ENCODE data around the gene NLRP11. TPM values are rescaled to one million over a fixed set of nuclear protein-coding genes. Genes with fewer than 3 reads are reported as not detected.

NLRP11 gene
- total RNA-seq (not detected), polyA plus RNA-seq (not detected)

- Histone ChIP-seq H3K27ac (ENCODE audit: low read depth) (no peak within 1 kb of the TSS), H3K4me3 (ENCODE audit: low read depth, low read length) (no peak within 1 kb of the TSS), H3K4me1 (ENCODE audit: insufficient read depth) (no peaks in the 10 kb centered on the region), H3K36me3 (ENCODE audit: insufficient read depth) (no peaks in the 10 kb centered on the region)
- WGBS = 89% methylated on average over 10 of the region's 10 CpGs
- DNase-seq (ENCODE audit: extremely low spot score) = no peak
Measured at GRCh38 chr19:55831846-55832245, at the start of gene NLRP11. Gene NLRP11, minus strand, starts transcription at chr19:55831999. Its CDS starts 13,825 bp downstream, at chr19:55818174.

- no peak overlapping the region for H3K27ac ChIP-seq (ENCODE audit: low read depth)
- no peaks in the 10 kb centered on the region for H3K36me3 ChIP-seq (ENCODE audit: insufficient read depth)
- no peak for DNase-seq (ENCODE audit: extremely low spot score)
- H3K4me3 ChIP-seq (ENCODE audit: low read depth, low read length) = no peak overlapping the region
- no peaks in the 10 kb centered on the region for H3K4me1 ChIP-seq (ENCODE audit: insufficient read depth)
- WGBS = 56% methylated on average over 3 of the region's 3 CpGs
Measured at GRCh38 chr19:55877211-55877610, 45.4 kb upstream of the NLRP11 start.

- Histone ChIP-seq H3K36me3 (ENCODE audit: insufficient read depth) (no peaks in the 10 kb centered on the region), H3K27ac (ENCODE audit: low read depth) (no peak overlapping the region), H3K4me3 (ENCODE audit: low read depth, low read length) (no peak overlapping the region), H3K4me1 (ENCODE audit: insufficient read depth) (no peaks in the 10 kb centered on the region)
- DNase-seq (ENCODE audit: extremely low spot score) = no peak
- WGBS = 85% methylated on average over 11 of the region's 11 CpGs
Measured at GRCh38 chr19:55870736-55871135, 38.9 kb upstream of the NLRP11 start.

DNA sequence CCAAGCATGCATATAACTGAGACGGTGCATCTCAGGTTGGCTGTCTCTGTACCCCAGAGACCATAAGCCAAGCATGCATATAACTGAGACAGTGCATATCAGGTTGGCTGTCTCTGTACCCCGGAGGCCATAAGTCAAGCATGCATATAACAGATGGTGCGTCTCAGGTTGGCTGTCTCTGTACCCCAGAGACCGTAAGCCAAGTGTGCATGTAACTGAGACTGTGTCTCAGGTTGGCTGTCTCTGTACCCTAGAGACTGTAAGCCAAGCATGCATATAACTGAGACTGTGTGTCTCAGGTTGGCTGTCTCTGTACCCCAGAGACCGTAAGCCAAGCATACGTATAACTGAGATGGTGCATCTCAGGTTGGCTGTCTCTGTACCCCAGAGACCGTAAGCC is 35.3 kb upstream of the NLRP11 start:
- no peak overlapping the region for H3K4me3 ChIP-seq (ENCODE audit: low read depth, low read length)
- H3K27ac ChIP-seq (ENCODE audit: low read depth) = no peak overlapping the region
- no peaks in the 10 kb centered on the region for H3K36me3 ChIP-seq (ENCODE audit: insufficient read depth)
- WGBS = 93% methylated on average over 7 of the region's 7 CpGs
- DNase-seq (ENCODE audit: extremely low spot score) = no peak
- no peaks in the 10 kb centered on the region for H3K4me1 ChIP-seq (ENCODE audit: insufficient read depth)

- no peak overlapping the region for H3K27ac ChIP-seq (ENCODE audit: low read depth)
- no peak overlapping the region for H3K4me3 ChIP-seq (ENCODE audit: low read depth, low read length)
- H3K4me1 ChIP-seq (ENCODE audit: insufficient read depth) = no peaks in the 10 kb centered on the region
- no peaks in the 10 kb centered on the region for H3K36me3 ChIP-seq (ENCODE audit: insufficient read depth)
- WGBS = 49% methylated on average over 3 of the region's 3 CpGs
- DNase-seq (ENCODE audit: extremely low spot score) = no peak
Measured at GRCh38 chr19:55866521-55866920, 34.7 kb upstream of the NLRP11 start.

GRCh38 chr19:55858969-55859368 is 27.2 kb upstream of the NLRP11 start:
- no peaks in the 10 kb centered on the region for H3K4me1 ChIP-seq (ENCODE audit: insufficient read depth)
- no peak for DNase-seq (ENCODE audit: extremely low spot score)
- no peak overlapping the region for H3K27ac ChIP-seq (ENCODE audit: low read depth)
- H3K4me3 ChIP-seq (ENCODE audit: low read depth, low read length) = no peak overlapping the region
- WGBS = 63% methylated on average over 5 of the region's 5 CpGs
- no peaks in the 10 kb centered on the region for H3K36me3 ChIP-seq (ENCODE audit: insufficient read depth)

DNA sequence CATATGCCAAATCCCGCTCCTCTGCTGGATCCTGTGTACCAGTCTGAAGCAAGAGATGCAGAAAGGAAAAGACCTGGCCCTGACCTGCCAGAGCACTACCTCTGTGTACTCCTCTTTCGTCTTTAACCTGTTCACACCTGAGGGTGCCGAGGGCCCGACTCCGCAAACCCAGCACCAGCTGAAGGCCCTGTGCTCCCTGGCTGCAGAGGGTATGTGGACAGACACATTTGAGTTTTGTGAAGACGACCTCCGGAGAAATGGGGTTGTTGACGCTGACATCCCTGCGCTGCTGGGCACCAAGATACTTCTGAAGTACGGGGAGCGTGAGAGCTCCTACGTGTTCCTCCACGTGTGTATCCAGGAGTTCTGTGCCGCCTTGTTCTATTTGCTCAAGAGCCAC is 26.6 kb upstream of the NLRP11 start:
- Histone ChIP-seq H3K4me1 (ENCODE audit: insufficient read depth) (no peaks in the 10 kb centered on the region), H3K36me3 (ENCODE audit: insufficient read depth) (no peaks in the 10 kb centered on the region), H3K27ac (ENCODE audit: low read depth) (no peak overlapping the region), H3K4me3 (ENCODE audit: low read depth, low read length) (no peak overlapping the region)
- 92% methylated on average over 14 of the region's 14 CpGs for WGBS
- no peak for DNase-seq (ENCODE audit: extremely low spot score)

- WGBS = 89% methylated on average over 23 of the region's 23 CpGs
- Histone ChIP-seq H3K4me3 (ENCODE audit: low read depth, low read length) (no peak overlapping the region), H3K4me1 (ENCODE audit: insufficient read depth) (no peaks in the 10 kb centered on the region), H3K27ac (ENCODE audit: low read depth) (no peak overlapping the region), H3K36me3 (ENCODE audit: insufficient read depth) (no peaks in the 10 kb centered on the region)
- DNase-seq (ENCODE audit: extremely low spot score) = no peak
Measured at GRCh38 chr19:55857974-55858373, 26.2 kb upstream of the NLRP11 start.

DNA sequence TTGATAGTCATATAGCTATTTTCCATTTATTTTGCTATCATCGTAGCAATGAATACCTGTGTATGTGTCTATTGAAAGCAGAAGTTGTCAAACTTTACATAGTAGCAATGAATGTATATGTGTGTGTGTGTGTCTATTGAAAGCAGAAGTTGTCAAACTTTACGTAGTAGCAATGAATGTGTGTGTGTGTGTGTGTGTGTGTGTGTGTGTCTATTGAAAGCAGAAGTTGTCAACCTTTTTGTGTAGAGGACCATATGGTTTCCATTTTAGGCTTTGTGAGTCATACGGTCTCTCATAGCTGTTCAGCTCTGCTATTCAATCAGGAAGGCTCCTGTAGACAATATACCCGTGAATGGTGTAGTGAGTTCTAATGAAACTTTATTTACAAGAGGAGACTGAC is 25.4 kb upstream of the NLRP11 start:
- H3K36me3 ChIP-seq (ENCODE audit: insufficient read depth) = no peaks in the 10 kb centered on the region
- H3K4me1 ChIP-seq (ENCODE audit: insufficient read depth) = no peaks in the 10 kb centered on the region
- no peak overlapping the region for H3K27ac ChIP-seq (ENCODE audit: low read depth)
- no peak overlapping the region for H3K4me3 ChIP-seq (ENCODE audit: low read depth, low read length)
- no peak for DNase-seq (ENCODE audit: extremely low spot score)
- 71% methylated on average over 4 of the region's 4 CpGs for WGBS

DNA sequence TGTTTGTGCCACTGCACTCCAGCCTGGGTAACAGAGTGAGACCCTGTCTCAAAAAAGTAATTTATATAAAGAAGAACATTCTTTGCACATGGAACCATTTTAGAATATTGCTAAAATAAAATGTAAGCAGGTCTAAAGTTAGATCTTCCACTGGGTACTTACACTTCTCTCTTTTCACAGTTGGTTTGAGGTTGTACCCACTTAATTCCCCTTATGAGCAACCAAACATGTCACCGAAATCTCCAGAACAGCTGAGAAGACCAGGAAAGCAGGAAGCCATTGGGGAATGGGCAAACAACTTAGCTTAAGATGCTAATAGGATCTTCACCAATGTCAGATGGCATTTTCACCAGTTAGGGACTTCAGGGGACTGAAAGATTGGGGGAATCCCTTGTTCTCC is 23.4 kb upstream of the NLRP11 start:
- Histone ChIP-seq H3K36me3 (ENCODE audit: insufficient read depth) (no peaks in the 10 kb centered on the region), H3K4me1 (ENCODE audit: insufficient read depth) (no peaks in the 10 kb centered on the region), H3K27ac (ENCODE audit: low read depth) (no peak overlapping the region), H3K4me3 (ENCODE audit: low read depth, low read length) (no peak overlapping the region)
- no peak for DNase-seq (ENCODE audit: extremely low spot score)
- WGBS = 75% methylated on average over 1 of the region's 1 CpG

DNA sequence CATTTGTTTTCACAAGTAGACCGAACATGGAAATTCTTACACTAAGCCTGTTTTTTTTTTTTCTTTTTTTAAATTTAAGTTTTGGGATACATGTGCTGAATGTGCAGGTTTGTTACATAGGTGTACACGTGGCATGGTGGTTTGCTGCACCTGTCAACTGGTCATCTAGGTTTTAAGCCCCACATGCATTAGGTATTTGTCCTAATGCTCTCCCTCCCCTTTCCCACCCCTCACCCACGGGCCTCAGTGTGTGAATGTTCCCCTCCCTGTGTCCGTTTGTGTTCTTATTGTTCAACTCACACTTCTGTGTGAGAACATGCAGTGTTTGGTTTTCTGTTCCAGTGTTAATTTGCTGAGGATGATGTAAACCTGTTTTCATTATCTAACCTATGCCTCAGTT is 7.1 kb upstream of the NLRP11 start:
- no peak for DNase-seq (ENCODE audit: extremely low spot score)
- Histone ChIP-seq H3K4me1 (ENCODE audit: insufficient read depth) (no peaks in the 10 kb centered on the region), H3K36me3 (ENCODE audit: insufficient read depth) (no peaks in the 10 kb centered on the region), H3K27ac (ENCODE audit: low read depth) (no peak overlapping the region), H3K4me3 (ENCODE audit: low read depth, low read length) (no peak overlapping the region)
- 47% methylated on average over 4 of the region's 4 CpGs for WGBS

- Histone ChIP-seq H3K36me3 (ENCODE audit: insufficient read depth) (no peaks in the 10 kb centered on the region), H3K4me3 (ENCODE audit: low read depth, low read length) (no peak overlapping the region), H3K4me1 (ENCODE audit: insufficient read depth) (no peaks in the 10 kb centered on the region), H3K27ac (ENCODE audit: low read depth) (no peak overlapping the region)
- 66% methylated on average over 3 of the region's 3 CpGs for WGBS
- no peak for DNase-seq (ENCODE audit: extremely low spot score)
Measured at GRCh38 chr19:55838251-55838650, 6.5 kb upstream of the NLRP11 start.

DNA sequence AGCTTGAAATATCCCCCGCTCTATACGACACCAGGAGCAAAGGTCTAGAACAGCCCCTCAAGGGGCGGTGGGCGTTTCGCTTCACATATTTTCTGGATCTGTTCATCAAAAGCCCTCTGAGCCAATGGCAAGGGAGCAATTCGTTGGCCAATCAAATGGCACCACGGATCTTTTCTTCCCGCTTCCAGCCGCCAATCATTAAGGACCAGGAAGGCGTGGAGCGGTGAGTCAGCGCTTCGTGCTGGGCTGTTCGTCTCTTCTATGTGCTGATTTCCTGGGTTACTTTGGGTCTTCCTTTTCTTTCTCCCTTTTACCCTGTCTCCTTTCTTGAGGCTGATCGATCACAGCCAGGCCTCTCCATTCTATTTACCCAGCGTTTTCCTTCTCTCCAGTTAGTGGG is 4.5 kb upstream of the NLRP11 start, which contains the start of gene NLRP4:
NLRP4 (plus strand) TSS at position 201 of the 400 bp plus-strand sequence. CDS start 15,541 bp downstream, outside the sequence.
- Histone ChIP-seq H3K4me3 (ENCODE audit: low read depth, low read length) (no peak within 1 kb of the TSS), H3K36me3 (ENCODE audit: insufficient read depth) (no peaks in the 10 kb centered on the region), H3K4me1 (ENCODE audit: insufficient read depth) (no peaks in the 10 kb centered on the region), H3K27ac (ENCODE audit: low read depth) (no peak within 1 kb of the TSS)
- no peak for DNase-seq (ENCODE audit: extremely low spot score)
- 90% methylated on average over 16 of the region's 16 CpGs for WGBS

DNA sequence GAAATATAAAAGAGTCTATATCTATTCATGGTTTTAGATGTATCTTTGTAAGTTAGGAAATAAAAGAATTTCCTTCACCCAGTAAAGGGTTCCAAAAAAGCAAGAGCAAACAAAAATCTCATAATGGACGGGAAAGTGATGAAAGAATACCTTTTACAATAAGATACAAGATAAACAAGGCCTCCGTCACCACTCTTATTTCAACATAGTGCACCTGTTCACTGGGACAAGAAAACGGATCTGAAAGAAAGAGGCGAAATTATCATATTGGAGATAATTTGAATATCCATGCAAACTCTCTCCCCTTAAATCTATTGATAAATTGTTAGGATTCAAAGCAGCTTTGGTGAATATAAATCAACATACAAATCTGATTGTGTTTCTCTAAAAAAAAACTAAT is 877 bp upstream of the NLRP11 start:
- DNase-seq (ENCODE audit: extremely low spot score) = no peak

DNA sequence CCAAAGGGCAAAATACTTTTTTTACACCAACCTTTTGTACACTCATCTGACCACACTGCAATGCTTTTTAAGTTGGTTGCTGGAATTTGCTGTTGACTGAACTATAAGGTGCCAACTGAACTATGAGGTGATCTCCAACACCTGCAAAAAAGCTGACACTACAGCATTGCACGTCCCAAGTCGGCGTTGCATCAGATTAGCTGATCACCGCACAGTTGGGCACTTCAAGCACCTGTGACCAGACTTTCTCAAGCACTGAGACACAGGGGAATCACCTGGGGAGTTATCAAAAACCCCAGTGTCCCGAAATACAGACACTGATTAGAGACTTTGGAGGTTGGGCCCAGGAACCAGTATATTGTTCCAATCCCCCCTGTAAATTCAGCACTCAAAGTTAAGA is 1.1 kb downstream of the NLRP11 start:
- Histone ChIP-seq H3K4me1 (ENCODE audit: insufficient read depth) (no peaks in the 10 kb centered on the region), H3K4me3 (ENCODE audit: low read depth, low read length) (no peak overlapping the region), H3K27ac (ENCODE audit: low read depth) (no peak overlapping the region), H3K36me3 (ENCODE audit: insufficient read depth) (no peaks in the 10 kb centered on the region)
- no peak for DNase-seq (ENCODE audit: extremely low spot score)
- 84% methylated on average over 5 of the region's 5 CpGs for WGBS

More for the DNA sequence above, 877 bp upstream of the NLRP11 start:
- no peak overlapping the region for H3K27ac ChIP-seq (ENCODE audit: low read depth)
- H3K4me1 ChIP-seq (ENCODE audit: insufficient read depth) = no peaks in the 10 kb centered on the region
- no peaks in the 10 kb centered on the region for H3K36me3 ChIP-seq (ENCODE audit: insufficient read depth)
- 73% methylated on average over 4 of the region's 4 CpGs for WGBS
- no peak overlapping the region for H3K4me3 ChIP-seq (ENCODE audit: low read depth, low read length)
